ENCODE measurements around the gene MAF. TPM values are rescaled to one million over a fixed set of nuclear protein-coding genes. Genes with fewer than 3 reads are reported as not detected.

MAF gene
- total and polyA plus RNA-seq, 2 of the 13 experiments (the other 11 are each of a cell fraction or from before 2014, with no cell fraction given), result 0.07 to 0.31 TPM

- TF ChIP-seq ZHX1 (CRISPR knock-in tag; IDR thresholded peaks at IDR 0.05; ENCODE audit: low read depth) (no peak), YY1 (IDR thresholded peaks at IDR 0.05; ENCODE audit: insufficient read depth, insufficient replicate concordance, low read depth, low read length) (no peak), ZNF598 (CRISPR knock-in tag; IDR thresholded peaks at IDR 0.05; ENCODE audit: borderline replicate concordance) (no peak), PRDM10 (CRISPR knock-in tag; IDR thresholded peaks at IDR 0.05; ENCODE audit: low read depth) (no peak), SOX6 (IDR thresholded peaks at IDR 0.05) (no peak), SOX6 (CRISPR knock-in tag; IDR thresholded peaks at IDR 0.05) (no peak)
Observed at GRCh38 chr16:79560923-79561322, 39.6 kb downstream of the MAF start (continued).

GRCh38 chr16:79560318-79560717, 40.2 kb downstream of the MAF start:
- no peaks in the 10 kb centered on the region for H4K20me1 ChIP-seq (ENCODE audit: insufficient read depth, low read length)
- H3K4me2 ChIP-seq (ENCODE audit: low read depth, low read length), result no peak overlapping the region
- H3K79me2 ChIP-seq (ENCODE audit: insufficient read depth, low read length), result no peaks in the 10 kb centered on the region
- no peaks in the 10 kb centered on the region for H3K36me3 ChIP-seq (replicated peaks in 1 of 2; ENCODE audit: control insufficient read depth in 1 of 2, insufficient read depth in 2 of 2, low read length in 2 of 2)
- peaks cover 15% of the 10 kb centered on the region for H3K4me1 ChIP-seq (ENCODE audit: insufficient read depth, low read length)
- CTCF ChIA-PET (ENCODE audit: low intra/inter-chr PET ratio, low total read pairs), result no interaction called here
- in situ Hi-C loops (cut with HindIII; ENCODE audit: extremely low pct_ligation_motif_present, low pct_unique_long_range_greater_than_20kb) (no loop called here), intact Hi-C loops (cut with micrococcal nuclease; ENCODE audit: unreplicated experiment) (no loop called here)
- H3K27me3 ChIP-seq (ENCODE audit: control insufficient read depth in 1 of 2, insufficient read depth in 2 of 2, low read length in 2 of 2), result no peaks in the 10 kb centered on the region
- no peak overlapping the region for H3K9ac ChIP-seq (ENCODE audit: insufficient read depth, low read depth, low read length)
- ATAC-seq, result no peak
- 64% methylated on average over 2 of the region's 2 CpGs for WGBS (ENCODE audit: low lambda C conversion rate)
- H3K9me3 ChIP-seq (ENCODE audit: low read length), result no peaks in the 10 kb centered on the region
- no TSS peak for BruUV-seq (replicated peaks)
- no peak overlapping the region for H3K27ac ChIP-seq (ENCODE audit: extremely low read length, insufficient read depth, low read length)
- POLR2A ChIA-PET, result no interaction called here
- H3K4me3 ChIP-seq (replicated peaks in 1 of 3; ENCODE audit: insufficient read depth in 1 of 3, low read depth in 2 of 3, low read length in 3 of 3), result no peak overlapping the region
- H2AFZ ChIP-seq (ENCODE audit: low read length), result no peak overlapping the region
- FAIRE-seq, result no peak
- DNase-seq (ENCODE audit: low spot score), result no peak
- no peak for TF ChIP-seq ZNF547 (CRISPR knock-in tag; IDR thresholded peaks at IDR 0.05)
- TF ChIP-seq JUNB (CRISPR knock-in tag; IDR thresholded peaks at IDR 0.05; ENCODE audit: borderline replicate concordance), result no peak
- no peak for TF ChIP-seq RFX3 (CRISPR knock-in tag; IDR thresholded peaks at IDR 0.05)
- no peak for TF ChIP-seq DDIT3 (CRISPR knock-in tag; IDR thresholded peaks at IDR 0.05)
- TF ChIP-seq SOX13 (IDR thresholded peaks at IDR 0.05), result no peak
- no peak for TF ChIP-seq SOX13 (CRISPR knock-in tag; conservative IDR thresholded peaks at IDR 0.05 in 1 of 2, IDR thresholded peaks at IDR 0.05 in 1 of 2)
- TF ChIP-seq ZNF687 (CRISPR knock-in tag; IDR thresholded peaks at IDR 0.05), result no peak
